MCF 10A (cell line): ENCODE data around the gene AVP. TPM values are rescaled to one million over a fixed set of nuclear protein-coding genes. Genes with fewer than 3 reads are reported as not detected.

Experiments used
- BruUV-seq: library from RNA; stranded (reverse); fragments of 400-500 nt; replicated peaks from 2 replicates; lab custom pipeline; 2021; lab: Mats Ljungman, UMichigan
- CTCF ChIA-PET: fragments of 300-600 bp; sonication (Branson Sonifier 250); formaldehyde crosslinking; extraction: SDS; loops from one replicate; lab custom pipeline; 2021; ENCODE audit warnings: antibody characterized with exemption, inconsistent platforms; lab: Yijun Ruan, JAX
- POLR2A ChIA-PET: fragments of 300-600, 350-650 bp; sonication (Branson Sonifier 250); formaldehyde crosslinking; extraction: SDS; loops from one replicate; lab custom pipeline; 2020; ENCODE audit warnings: antibody characterized with exemption, inconsistent platforms; lab: Yijun Ruan, JAX
- DNase-seq: peaks from one replicate; pipeline ENCODE4 v3.0.0-alpha.2; 2018; ENCODE audit not compliant: unreplicated experiment
- H3K27ac Mint-ChIP-seq: one replicate; pipeline ENCODE4 v1.8.0; 2022; ENCODE audit warnings: mild to moderate bottlenecking, low read depth, mixed read lengths; ENCODE audit not compliant: unreplicated experiment
- H3K27me3 Mint-ChIP-seq: one replicate; pipeline ENCODE4 v1.8.0; 2022; ENCODE audit warnings: mixed read lengths; ENCODE audit not compliant: insufficient read depth, unreplicated experiment
- H3K36me3 Mint-ChIP-seq: one replicate; pipeline ENCODE4 v1.8.0; 2022; ENCODE audit warnings: mild to moderate bottlenecking, moderate library complexity, mixed read lengths; ENCODE audit not compliant: insufficient read depth, unreplicated experiment
- H3K4me1 Mint-ChIP-seq: one replicate; pipeline ENCODE4 v1.8.0; 2022; ENCODE audit warnings: mixed read lengths; ENCODE audit not compliant: insufficient read depth, unreplicated experiment
- H3K4me3 Mint-ChIP-seq: one replicate; pipeline ENCODE4 v1.8.0; 2022; ENCODE audit warnings: mild to moderate bottlenecking, moderate library complexity, mixed read lengths; ENCODE audit not compliant: unreplicated experiment
- H3K9me3 Mint-ChIP-seq: one replicate; pipeline ENCODE4 v1.8.0; 2022; ENCODE audit warnings: mixed read lengths; ENCODE audit not compliant: unreplicated experiment
- intact Hi-C: fragments of 100-400 bp; cut with micrococcal nuclease; formaldehyde crosslinking; loops from 2 replicates; pipeline ENCODE4 v1.14.1; 2022
- total RNA-seq: library from RNA; stranded (reverse); gene quantifications from 2 replicates; pipeline ENCODE4 v1.2.3, GENCODE V29; 2022
- TF ChIP-seq, protein P1 (sequence below): fragments of 200-600 bp; IDR thresholded peaks from one replicate; pipeline ENCODE4 v1.8.0; 2022; ENCODE audit warnings: antibody characterized with exemption, mild to moderate bottlenecking; ENCODE audit not compliant: unreplicated experiment

AVP gene
- total RNA-seq, 1 experiment from 2014 or later: not detected

DNA sequence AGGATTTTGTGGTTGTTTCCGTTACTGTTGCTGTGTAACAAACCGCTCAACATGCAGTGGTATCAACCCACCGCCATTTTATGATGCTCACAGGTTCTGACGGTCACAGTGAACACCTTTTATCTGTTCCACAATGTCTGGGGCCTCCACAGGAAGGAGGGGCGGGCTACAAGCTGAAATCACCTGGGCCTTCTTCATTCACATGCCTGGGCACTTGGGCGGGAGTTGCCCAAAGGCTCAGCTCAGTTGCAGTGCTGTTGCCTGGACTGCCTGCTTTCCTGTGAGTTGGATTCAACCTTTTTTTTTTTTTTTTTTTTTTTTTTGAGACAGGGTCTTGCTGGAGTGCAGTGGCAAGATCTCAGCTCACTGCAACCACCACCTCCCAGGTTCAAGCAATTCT, 16.7 kb upstream of the AVP start:
- CTCF ChIA-PET: interaction anchor here (1.2 to 2.9 kb wide), 3 partner anchors 16 to 48 kb away, joined by 6 to 17 read pairs (median 12); no protein-coding TSS in a partner anchor

DNA sequence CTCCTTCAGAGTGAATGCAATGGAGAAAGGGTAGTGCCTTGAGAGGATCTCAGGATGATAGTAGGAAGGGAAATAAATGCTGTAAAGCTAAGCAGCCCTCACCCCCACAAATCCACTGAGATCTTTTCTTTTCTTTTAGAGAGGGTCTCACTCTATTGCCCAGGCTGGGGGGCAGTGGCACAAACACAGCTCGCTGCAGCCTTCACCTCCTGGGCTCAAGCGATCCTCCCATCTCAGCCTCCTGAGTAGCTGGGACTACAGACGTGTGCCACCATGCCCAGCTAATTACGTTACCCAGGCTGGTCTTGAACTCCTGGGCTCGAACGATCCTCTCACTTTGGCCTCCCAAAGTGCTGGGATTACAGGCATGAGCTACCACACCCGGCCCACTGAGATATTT, 16.0 kb upstream of the AVP start:
- H3K36me3 Mint-ChIP-seq: peaks cover 5% of the 10 kb centered on the region
- H3K4me3 Mint-ChIP-seq: no peak overlapping the region
- no peaks in the 10 kb centered on the region for H3K27me3 Mint-ChIP-seq
- TF ChIP-seq, protein P1, sequence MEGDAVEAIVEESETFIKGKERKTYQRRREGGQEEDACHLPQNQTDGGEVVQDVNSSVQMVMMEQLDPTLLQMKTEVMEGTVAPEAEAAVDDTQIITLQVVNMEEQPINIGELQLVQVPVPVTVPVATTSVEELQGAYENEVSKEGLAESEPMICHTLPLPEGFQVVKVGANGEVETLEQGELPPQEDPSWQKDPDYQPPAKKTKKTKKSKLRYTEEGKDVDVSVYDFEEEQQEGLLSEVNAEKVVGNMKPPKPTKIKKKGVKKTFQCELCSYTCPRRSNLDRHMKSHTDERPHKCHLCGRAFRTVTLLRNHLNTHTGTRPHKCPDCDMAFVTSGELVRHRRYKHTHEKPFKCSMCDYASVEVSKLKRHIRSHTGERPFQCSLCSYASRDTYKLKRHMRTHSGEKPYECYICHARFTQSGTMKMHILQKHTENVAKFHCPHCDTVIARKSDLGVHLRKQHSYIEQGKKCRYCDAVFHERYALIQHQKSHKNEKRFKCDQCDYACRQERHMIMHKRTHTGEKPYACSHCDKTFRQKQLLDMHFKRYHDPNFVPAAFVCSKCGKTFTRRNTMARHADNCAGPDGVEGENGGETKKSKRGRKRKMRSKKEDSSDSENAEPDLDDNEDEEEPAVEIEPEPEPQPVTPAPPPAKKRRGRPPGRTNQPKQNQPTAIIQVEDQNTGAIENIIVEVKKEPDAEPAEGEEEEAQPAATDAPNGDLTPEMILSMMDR: no peak
- H3K9me3 Mint-ChIP-seq: no peaks in the 10 kb centered on the region
- CTCF ChIA-PET: interaction anchor here (0.7 to 2.9 kb wide), 7 partner anchors 8 to 439 kb away, joined by 3 to 17 read pairs (median 6); no protein-coding TSS in a partner anchor
- POLR2A ChIA-PET: no interaction called here
- H3K27ac Mint-ChIP-seq: no peak overlapping the region
- no peak for DNase-seq
- BruUV-seq: no TSS peak
- H3K4me1 Mint-ChIP-seq: peaks cover 5% of the 10 kb centered on the region
- intact Hi-C loops: no loop called here

More for the DNA sequence above, 16.7 kb upstream of the AVP start:
- H3K36me3 Mint-ChIP-seq: peaks cover 5% of the 10 kb centered on the region
- POLR2A ChIA-PET: no interaction called here
- TF ChIP-seq, protein P1: no peak
- intact Hi-C loops: no loop called here
- no TSS peak for BruUV-seq
- no peaks in the 10 kb centered on the region for H3K9me3 Mint-ChIP-seq
- H3K4me3 Mint-ChIP-seq: no peak overlapping the region
- H3K27ac Mint-ChIP-seq: no peak overlapping the region
- peaks cover 5% of the 10 kb centered on the region for H3K4me1 Mint-ChIP-seq
- no peaks in the 10 kb centered on the region for H3K27me3 Mint-ChIP-seq
- no peak for DNase-seq

DNA sequence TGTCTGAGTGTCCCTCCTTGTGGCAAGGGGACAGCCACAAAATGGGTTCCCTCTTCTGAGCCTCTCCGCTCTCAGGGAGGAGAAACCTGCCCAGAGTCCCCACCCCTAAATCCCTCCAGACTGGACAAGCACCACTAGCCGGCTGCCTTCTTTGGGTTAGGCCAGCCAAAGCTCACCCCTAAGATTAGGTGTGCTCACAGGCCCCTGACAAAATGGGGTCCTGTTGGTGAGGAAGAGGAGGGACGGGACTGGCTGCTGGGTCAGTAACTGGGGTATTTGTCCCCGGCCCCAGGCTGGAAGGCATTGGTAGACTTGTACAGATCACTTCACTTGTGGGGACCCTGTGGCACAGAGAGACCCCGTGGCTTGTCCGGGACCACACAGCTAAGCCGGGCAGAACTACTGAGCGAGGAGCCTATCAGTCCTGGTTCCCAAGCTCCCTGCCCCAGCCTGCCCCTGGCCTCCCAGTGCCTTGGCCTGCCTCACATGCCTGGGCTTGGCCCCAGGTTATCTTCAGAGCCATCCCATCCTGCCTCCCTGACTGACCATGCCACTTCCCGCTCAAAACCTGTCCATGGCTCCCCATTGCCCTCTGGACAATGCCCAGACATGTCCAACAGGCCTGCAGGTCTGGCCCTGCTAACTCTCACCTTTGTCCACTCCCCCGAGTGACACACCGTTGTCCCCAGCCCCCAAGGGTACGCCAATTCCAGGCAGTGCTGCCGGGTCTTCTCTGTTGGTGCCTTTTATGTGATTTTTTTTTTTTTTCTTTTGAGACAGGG, 10.5 kb upstream of the AVP start:
- ChIA-PET CTCF (interaction anchor here (0.6 to 1.3 kb wide), 2 partner anchors 12 to 26 kb away, joined by 3 read pairs; no protein-coding TSS in a partner anchor), POLR2A (no interaction called here)
- Mint-ChIP-seq H3K36me3 (no peaks in the 10 kb centered on the region), H3K4me3 (no peak overlapping the region), H3K27me3 (peaks cover 7% of the 10 kb centered on the region), H3K9me3 (no peaks in the 10 kb centered on the region), H3K4me1 (no peaks in the 10 kb centered on the region), H3K27ac (no peak overlapping the region)
- TF ChIP-seq, protein P1: no peak
- BruUV-seq: no TSS peak
- no peak for DNase-seq
- intact Hi-C loops: no loop called here

DNA sequence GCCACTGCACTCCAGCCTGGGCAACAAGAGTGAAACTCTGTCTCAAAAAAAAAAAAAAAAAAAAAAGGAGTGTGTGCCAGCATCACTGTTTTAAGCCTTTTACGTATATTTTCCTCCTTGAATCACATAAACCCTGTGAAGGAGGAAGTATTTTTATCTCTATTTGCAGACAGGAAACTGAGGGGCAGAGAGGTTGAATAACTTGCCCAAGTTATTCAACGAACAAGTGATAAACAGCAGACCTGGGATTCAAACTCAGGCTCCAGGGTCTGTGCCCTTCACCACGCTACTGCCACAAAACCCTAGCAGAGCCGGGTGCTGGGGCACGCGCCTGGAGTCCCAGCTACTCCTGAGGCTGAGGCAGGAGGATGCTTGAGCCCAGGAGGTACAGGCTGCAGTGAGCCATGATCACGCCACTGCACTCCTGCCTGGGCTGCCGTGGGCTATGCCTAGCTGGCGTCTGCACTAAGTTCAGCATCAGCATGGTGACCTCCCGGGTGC, 9.4 kb upstream of the AVP start:
- intact Hi-C loops: no loop called here
- POLR2A ChIA-PET: interaction anchor here (0.6 kb wide), 1 partner anchor 60 kb away, joined by 3 read pairs; no protein-coding TSS in a partner anchor
- TF ChIP-seq, protein P1: no peak

More for the DNA sequence above, 9.4 kb upstream of the AVP start:
- H3K27ac Mint-ChIP-seq: no peak overlapping the region
- DNase-seq: no peak
- no peak overlapping the region for H3K4me3 Mint-ChIP-seq
- CTCF ChIA-PET: no interaction called here
- BruUV-seq: no TSS peak
- no peaks in the 10 kb centered on the region for H3K9me3 Mint-ChIP-seq
- H3K4me1 Mint-ChIP-seq: no peaks in the 10 kb centered on the region
- peaks cover 12% of the 10 kb centered on the region for H3K27me3 Mint-ChIP-seq
- no peaks in the 10 kb centered on the region for H3K36me3 Mint-ChIP-seq
